ENCODE results near the gene CMIP. TPM values are rescaled to one million over a fixed set of nuclear protein-coding genes. Genes with fewer than 3 reads are reported as not detected.

Gene CMIP
- polyA plus RNA-seq, 1 of the 3 experiments (the other 2 are of a cell fraction), result 5.4 TPM

GRCh38 chr16:81539009-81539758 lies 94.6 kb downstream of the CMIP start:
- no peak overlapping the region for H2AFZ ChIP-seq (ENCODE audit: low read depth)
- peak overlapping the region in 1 of 2 experiments; percentile 79; a peak in 2 of 4 replicates for H3K27ac ChIP-seq (ENCODE audit: low read depth in 2 of 2, low read length in 1 of 2)
- H3K4me3 ChIP-seq (ENCODE audit: low read depth in 2 of 2, low read length in 1 of 2), result no peak overlapping the region; a peak in 1 of 4 replicates
- H3F3A ChIP-seq (replicated peaks; ENCODE audit: insufficient read depth), result no peaks in the 10 kb centered on the region
- 0 out of 2 replicates have a peak, but pooled peaks cover 10% of the 10 kb centered on the region for H3K79me2 ChIP-seq (ENCODE audit: insufficient read depth)
- ChIA-PET POLR2A (interaction anchor here (1.0 to 1.8 kb wide), 2 partner anchors 18 to 23 kb away, joined by 5 to 7 read pairs; no protein-coding TSS in a partner anchor), CTCF (interaction anchor here (0.7 kb wide), 1 partner anchor 186 kb away, joined by 3 read pairs; no protein-coding TSS in a partner anchor)
- DNase-seq, result peak; percentile 78
- no peak overlapping the region for H3K4me2 ChIP-seq
- H3K9ac ChIP-seq, result no peak overlapping the region
- no peaks in the 10 kb centered on the region for H3K36me3 ChIP-seq (replicated peaks in 1 of 2; ENCODE audit: control insufficient read depth in 1 of 2, insufficient read depth in 2 of 2, low read length in 1 of 2)
- H3K9me3 ChIP-seq, result no peaks in the 10 kb centered on the region
- H3K27me3 ChIP-seq (ENCODE audit: insufficient read depth), result no peaks in the 10 kb centered on the region
- 0 out of 2 replicates have a peak, but pooled peaks have one; percentile 29 for TF ChIP-seq MXI1 (IDR thresholded peaks at IDR 0.05; ENCODE audit: low read depth, low read length)
- TF ChIP-seq GATA2 (CRISPR knock-in tag; IDR thresholded peaks at IDR 0.05), result peak; percentile 68
- no peak; the same call in 1 of the 2 replicates for TF ChIP-seq FOXJ3 (CRISPR knock-in tag; IDR thresholded peaks at IDR 0.05)
- 0 out of 2 replicates have a peak, but pooled peaks have one; percentile 11 for TF ChIP-seq RCOR1 (IDR thresholded peaks at IDR 0.05; ENCODE audit: low read length)
- TF ChIP-seq RAD21 (IDR thresholded peaks at IDR 0.05; ENCODE audit: low read length), result no peak
- peak; percentile 37 for TF ChIP-seq CHD2 (IDR thresholded peaks at IDR 0.05; ENCODE audit: low read length, partially characterized antibody)
- no peak for TF ChIP-seq YY1 (IDR thresholded peaks at IDR 0.05; ENCODE audit: low read depth)
- WGBS (ENCODE audit: low lambda C conversion rate), result 71% methylated on average over 18 of the region's 18 CpGs
- peaks cover 17% of the 10 kb centered on the region for H4K20me1 ChIP-seq (ENCODE audit: insufficient read depth)
- H3K4me1 ChIP-seq (ENCODE audit: control insufficient read depth in 1 of 2, insufficient read depth in 2 of 2, low read depth in 1 of 2, low read length in 1 of 2), result peaks cover 16 to 28% of the 10 kb centered on the region in 2 experiments
- H3K9me2 ChIP-seq, result no peaks in the 10 kb centered on the region

GRCh38 chr16:81539759-81540472 lies 95.3 kb downstream of the CMIP start:
- H4K20me1 ChIP-seq (ENCODE audit: insufficient read depth), result peaks cover 14% of the 10 kb centered on the region
- no peaks in the 10 kb centered on the region for H3K9me2 ChIP-seq
- H3K4me2 ChIP-seq, result no peak overlapping the region
- peak overlapping the region in 1 of 2 experiments; percentile 79; a peak in 1 of 4 replicates for H3K27ac ChIP-seq (ENCODE audit: low read depth in 2 of 2, low read length in 1 of 2)
- no peaks in the 10 kb centered on the region for H3K9me3 ChIP-seq
- no peak for DNase-seq
- ChIA-PET POLR2A (interaction anchor here (1.8 kb wide), 1 partner anchor 24 kb away, joined by 7 read pairs; no protein-coding TSS in a partner anchor), CTCF (interaction anchor here (0.7 to 1.0 kb wide), 2 partner anchors 136 to 185 kb away, joined by 3 read pairs; no protein-coding TSS in a partner anchor)
- TF ChIP-seq SIN3A (IDR thresholded peaks at IDR 0.05; ENCODE audit: borderline replicate concordance, low read depth, low read length), result no peak
- TF ChIP-seq GABPA (IDR thresholded peaks at IDR 0.05; ENCODE audit: low read depth), result no peak
- no peak for TF ChIP-seq YY1 (IDR thresholded peaks at IDR 0.05; ENCODE audit: low read depth)
- TF ChIP-seq JUND (IDR thresholded peaks at IDR 0.05), result no peak
- no peak for TF ChIP-seq NFIC (IDR thresholded peaks at IDR 0.05; ENCODE audit: borderline replicate concordance)
- TF ChIP-seq USF1 (IDR thresholded peaks at IDR 0.05; ENCODE audit: borderline replicate concordance, low read depth), result no peak
- no peak for TF ChIP-seq IRF3 (IDR thresholded peaks at IDR 0.05; ENCODE audit: low read depth, low read length)
- no peak for TF ChIP-seq CTCF (IDR thresholded peaks at IDR 0.05)
- WGBS (ENCODE audit: low lambda C conversion rate), result 87% methylated on average over 17 of the region's 19 CpGs
- no peaks in the 10 kb centered on the region for H3K27me3 ChIP-seq (ENCODE audit: insufficient read depth)
- H3K4me1 ChIP-seq (ENCODE audit: control insufficient read depth in 1 of 2, insufficient read depth in 2 of 2, low read depth in 1 of 2, low read length in 1 of 2), result peaks cover 20 to 28% of the 10 kb centered on the region in 2 experiments
- no peak overlapping the region for H3K9ac ChIP-seq
- H3K4me3 ChIP-seq (ENCODE audit: low read depth in 2 of 2, low read length in 1 of 2), result no peak overlapping the region
- H3K79me2 ChIP-seq (ENCODE audit: insufficient read depth), result 0 out of 2 replicates have a peak, but pooled peaks cover 9% of the 10 kb centered on the region
- no peaks in the 10 kb centered on the region for H3K36me3 ChIP-seq (replicated peaks in 1 of 2; ENCODE audit: control insufficient read depth in 1 of 2, insufficient read depth in 2 of 2, low read length in 1 of 2)
- no peaks in the 10 kb centered on the region for H3F3A ChIP-seq (replicated peaks; ENCODE audit: insufficient read depth)
- H2AFZ ChIP-seq (ENCODE audit: low read depth), result no peak overlapping the region

Data from SK-N-SH (cell line).